ENCODE results near the gene SLPI.

The SLPI gene

GRCh38 chr20:45218124-45218523, 36.2 kb downstream of the SLPI start:
- DNase-seq (ENCODE audit: low spot score), result no peak

GRCh38 chr20:45212836-45213235, 41.5 kb downstream of the SLPI start:
- DNase-seq (ENCODE audit: low spot score), result no peak

GRCh38 chr20:45211569-45212474, 42.5 kb downstream of the SLPI start:
- no peak for DNase-seq (ENCODE audit: low spot score)

GRCh38 chr20:45209924-45210323, 44.4 kb downstream of the SLPI start:
- no peak for DNase-seq (ENCODE audit: low spot score)

GRCh38 chr20:45206725-45207124, 47.6 kb downstream of the SLPI start, which contains the start of gene SEMG1:
Gene SEMG1, plus strand, starts transcription at chr20:45207033. Its CDS starts 21 bp downstream, at chr20:45207054.
- no peak for DNase-seq (ENCODE audit: low spot score)
